Gastrocnemius medialis (tissue), 4 donors: ENCODE measurements around the gene CAMTA1.

ENCODE experiments used
- CTCF ChIP-seq, 5 experiments: fragments of 450-650 bp in 3 of 5; fragments of 200-600 bp in 2 of 5; sonication (generic) in 2 of 5; IDR thresholded peaks in 4 of 5; conservative IDR thresholded peaks in 1 of 5; 1 replicate in 4 of 5; 2 replicates in 1 of 5; pipeline ENCODE4 v1.5.1; 2016 to 2019; ENCODE audit warnings: antibody characterized with exemption in 5 of 5, mild to moderate bottlenecking in 3 of 5, moderate library complexity in 3 of 5
- POLR2A ChIP-seq, 2 donors: fragments of 450-650 bp; IDR thresholded peaks; one replicate each; pipeline ENCODE4 v1.6.1; 2017; ENCODE audit warnings: antibody characterized with exemption in 2 of 2, mild to moderate bottlenecking in 2 of 2, moderate library complexity in 2 of 2

GRCh38 chr1:7490576-7490975 is 705.3 kb downstream of the CAMTA1 start:
- no peak for TF ChIP-seq CTCF (IDR thresholded peaks at IDR 0.05 in 4 of 5, conservative IDR thresholded peaks at IDR 0.05 in 1 of 5)
- no peak for TF ChIP-seq POLR2A (IDR thresholded peaks at IDR 0.05)
